Measurements from ENCODE around the gene RAE1. TPM values are rescaled to one million over a fixed set of nuclear protein-coding genes. Genes with fewer than 3 reads are reported as not detected.

The RAE1 gene
- total RNA-seq, 1 donor from 2014 or later = 9.5 TPM

GRCh38 chr20:57316795-57317201 lies 34.3 kb upstream of the RAE1 start:
- H3K9me3 ChIP-seq = no peaks in the 10 kb centered on the region
- DNase-seq (ENCODE audit: low spot score in 2 of 2) = no peak
- intact Hi-C loops (cut with DNase I) = no loop called here
- no peak for TF ChIP-seq CTCF (IDR thresholded peaks at IDR 0.05)
- H3K4me1 ChIP-seq = no peaks in the 10 kb centered on the region
- H3K4me3 ChIP-seq = no peak overlapping the region
- H3K36me3 ChIP-seq = no peaks in the 10 kb centered on the region
- H3K27ac ChIP-seq = no peak overlapping the region
- no peaks in the 10 kb centered on the region for H3K27me3 ChIP-seq

- TF ChIP-seq CTCF (IDR thresholded peaks at IDR 0.05) = no peak
- Histone ChIP-seq H3K27ac (no peak overlapping the region), H3K27me3 (no peaks in the 10 kb centered on the region), H3K9me3 (no peaks in the 10 kb centered on the region), H3K4me3 (no peak overlapping the region), H3K36me3 (no peaks in the 10 kb centered on the region), H3K4me1 (no peaks in the 10 kb centered on the region)
- intact Hi-C loops (cut with DNase I) = no loop called here
- no peak for DNase-seq (ENCODE audit: low spot score in 2 of 2)
Observed at GRCh38 chr20:57317316-57317788, 33.7 kb upstream of the RAE1 start.

- no peak for TF ChIP-seq CTCF (IDR thresholded peaks at IDR 0.05)
- Histone ChIP-seq H3K27ac (no peak overlapping the region), H3K4me1 (no peaks in the 10 kb centered on the region), H3K27me3 (no peaks in the 10 kb centered on the region), H3K9me3 (no peaks in the 10 kb centered on the region), H3K4me3 (no peak overlapping the region), H3K36me3 (no peaks in the 10 kb centered on the region)
- intact Hi-C loops (cut with DNase I) = no loop called here
- DNase-seq (ENCODE audit: low spot score in 2 of 2) = no peak
Observed at GRCh38 chr20:57317789-57318371, 33.2 kb upstream of the RAE1 start.

- DNase-seq (ENCODE audit: low spot score in 2 of 2) = no peak
- no peaks in the 10 kb centered on the region for H3K27me3 ChIP-seq
- TF ChIP-seq CTCF (IDR thresholded peaks at IDR 0.05) = no peak
- no peak overlapping the region for H3K27ac ChIP-seq
- no peaks in the 10 kb centered on the region for H3K36me3 ChIP-seq
- H3K9me3 ChIP-seq = no peaks in the 10 kb centered on the region
- intact Hi-C loops (cut with DNase I) = no loop called here
- H3K4me1 ChIP-seq = no peaks in the 10 kb centered on the region
- no peak overlapping the region for H3K4me3 ChIP-seq
Observed at GRCh38 chr20:57319584-57319983, 31.5 kb upstream of the RAE1 start.

GRCh38 chr20:57320358-57320757 lies 30.7 kb upstream of the RAE1 start:
- H3K4me1 ChIP-seq = no peaks in the 10 kb centered on the region
- TF ChIP-seq CTCF (IDR thresholded peaks at IDR 0.05) = no peak
- intact Hi-C loops (cut with DNase I) = no loop called here
- no peaks in the 10 kb centered on the region for H3K36me3 ChIP-seq
- DNase-seq (ENCODE audit: low spot score in 2 of 2) = no peak
- H3K27ac ChIP-seq = no peak overlapping the region
- no peak overlapping the region for H3K4me3 ChIP-seq
- H3K9me3 ChIP-seq = no peaks in the 10 kb centered on the region
- no peaks in the 10 kb centered on the region for H3K27me3 ChIP-seq

GRCh38 chr20:57321142-57321541 lies 29.9 kb upstream of the RAE1 start:
- intact Hi-C loops (cut with DNase I) = no loop called here
- H3K27me3 ChIP-seq = no peaks in the 10 kb centered on the region
- H3K4me3 ChIP-seq = no peak overlapping the region
- DNase-seq (ENCODE audit: low spot score in 2 of 2) = no peak
- no peaks in the 10 kb centered on the region for H3K4me1 ChIP-seq
- H3K36me3 ChIP-seq = no peaks in the 10 kb centered on the region
- no peaks in the 10 kb centered on the region for H3K9me3 ChIP-seq
- no peak for TF ChIP-seq CTCF (IDR thresholded peaks at IDR 0.05)
- no peak overlapping the region for H3K27ac ChIP-seq

Measured in ascending aorta (tissue), 2 donors.